GM10266 (cell line): ENCODE results near the gene ELL2.

Source experiments
- DNase-seq: peaks from one replicate; pipeline ENCODE4 v3.0.0; 2012; ENCODE audit errors: extremely low spot score
- TF ChIP-seq, protein P1 (sequence below): IDR thresholded peaks from 2 replicates; pipeline ENCODE4 v1.5.1; 2012; ENCODE audit warnings: mild to moderate bottlenecking, low read depth; ENCODE audit not compliant: control insufficient read depth, insufficient read depth; ENCODE audit errors: missing control alignments

ELL2 gene

DNA sequence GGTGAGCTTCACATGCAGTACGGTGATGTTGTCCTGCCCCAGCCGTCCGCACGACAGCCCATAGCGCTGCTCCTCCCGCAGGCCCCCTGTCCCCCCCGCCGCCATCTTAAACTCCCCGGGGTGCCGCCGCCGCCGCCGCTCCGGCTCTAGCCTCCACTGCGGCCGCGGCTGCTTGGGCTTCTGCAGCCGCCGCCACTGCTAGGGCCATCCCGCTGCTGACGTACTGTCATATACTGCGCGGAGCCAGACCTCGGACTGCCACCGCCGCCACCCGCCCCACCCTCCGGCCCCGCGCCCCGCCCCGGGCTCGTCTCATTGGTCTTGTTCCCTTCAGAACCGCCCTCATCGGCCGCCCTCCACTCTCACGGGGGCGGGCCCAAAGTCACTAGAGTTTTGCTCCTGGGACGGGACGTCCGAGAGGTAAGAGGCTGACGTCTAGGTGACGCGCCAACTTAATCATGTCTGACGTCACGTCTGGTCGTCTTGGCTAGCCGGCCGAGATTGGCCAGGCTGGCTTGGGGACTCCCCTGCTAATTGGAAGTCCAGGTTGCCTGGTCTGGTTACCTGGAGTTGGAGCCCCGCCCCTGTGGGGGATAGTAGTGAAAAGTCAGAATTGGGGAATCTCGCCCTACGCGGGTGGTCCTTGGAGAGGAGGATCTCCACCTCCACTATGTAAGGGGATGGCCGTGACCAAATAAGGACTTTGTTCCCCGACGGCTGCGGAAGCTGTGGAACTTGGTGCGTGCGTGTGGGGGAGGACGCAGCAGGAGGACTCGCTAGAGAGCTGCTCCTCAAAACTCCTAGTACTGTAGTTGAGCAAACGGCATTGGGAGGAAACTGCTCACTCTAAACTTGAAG is at the start of gene ELL2:
ELL2 (minus strand) TSS at position 235 of the 858 bp plus-strand sequence; CDS start at position 105, 130 bp downstream.
- peak; percentile 95 for DNase-seq
- TF ChIP-seq, protein P1, sequence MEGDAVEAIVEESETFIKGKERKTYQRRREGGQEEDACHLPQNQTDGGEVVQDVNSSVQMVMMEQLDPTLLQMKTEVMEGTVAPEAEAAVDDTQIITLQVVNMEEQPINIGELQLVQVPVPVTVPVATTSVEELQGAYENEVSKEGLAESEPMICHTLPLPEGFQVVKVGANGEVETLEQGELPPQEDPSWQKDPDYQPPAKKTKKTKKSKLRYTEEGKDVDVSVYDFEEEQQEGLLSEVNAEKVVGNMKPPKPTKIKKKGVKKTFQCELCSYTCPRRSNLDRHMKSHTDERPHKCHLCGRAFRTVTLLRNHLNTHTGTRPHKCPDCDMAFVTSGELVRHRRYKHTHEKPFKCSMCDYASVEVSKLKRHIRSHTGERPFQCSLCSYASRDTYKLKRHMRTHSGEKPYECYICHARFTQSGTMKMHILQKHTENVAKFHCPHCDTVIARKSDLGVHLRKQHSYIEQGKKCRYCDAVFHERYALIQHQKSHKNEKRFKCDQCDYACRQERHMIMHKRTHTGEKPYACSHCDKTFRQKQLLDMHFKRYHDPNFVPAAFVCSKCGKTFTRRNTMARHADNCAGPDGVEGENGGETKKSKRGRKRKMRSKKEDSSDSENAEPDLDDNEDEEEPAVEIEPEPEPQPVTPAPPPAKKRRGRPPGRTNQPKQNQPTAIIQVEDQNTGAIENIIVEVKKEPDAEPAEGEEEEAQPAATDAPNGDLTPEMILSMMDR, result no peak

DNA sequence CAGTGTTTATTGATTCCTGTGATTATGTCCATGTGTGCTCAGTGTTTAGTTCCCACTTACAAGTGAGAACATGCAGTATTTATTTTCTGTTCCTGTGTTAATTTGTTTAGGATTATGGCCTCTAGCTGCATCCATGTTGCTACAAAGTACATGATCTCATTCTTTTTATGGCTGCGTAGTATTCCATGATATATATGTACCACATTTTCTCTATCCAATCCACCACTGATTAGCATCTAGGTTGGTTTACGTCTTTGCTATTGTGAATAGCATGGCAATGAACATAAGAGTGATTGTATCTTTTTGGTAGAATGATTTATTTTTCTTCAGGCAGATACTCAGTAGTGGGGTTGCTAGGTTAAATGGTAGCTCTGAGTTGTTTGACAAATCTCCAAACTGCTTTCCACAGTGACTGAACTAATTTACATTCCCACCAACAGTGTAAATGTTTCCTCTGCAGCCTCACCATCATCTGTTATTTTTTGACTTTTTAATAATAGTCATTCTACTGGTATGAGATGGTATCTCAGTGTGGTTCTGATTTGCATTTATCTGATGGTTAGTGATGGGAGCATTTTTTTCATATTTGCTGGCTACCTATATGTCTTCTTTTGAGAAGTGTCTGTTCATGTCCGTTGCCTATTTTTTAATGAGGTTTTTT is 47.5 kb upstream of the ELL2 start:
- TF ChIP-seq, protein P1, result no peak
- DNase-seq, result no peak

DNA sequence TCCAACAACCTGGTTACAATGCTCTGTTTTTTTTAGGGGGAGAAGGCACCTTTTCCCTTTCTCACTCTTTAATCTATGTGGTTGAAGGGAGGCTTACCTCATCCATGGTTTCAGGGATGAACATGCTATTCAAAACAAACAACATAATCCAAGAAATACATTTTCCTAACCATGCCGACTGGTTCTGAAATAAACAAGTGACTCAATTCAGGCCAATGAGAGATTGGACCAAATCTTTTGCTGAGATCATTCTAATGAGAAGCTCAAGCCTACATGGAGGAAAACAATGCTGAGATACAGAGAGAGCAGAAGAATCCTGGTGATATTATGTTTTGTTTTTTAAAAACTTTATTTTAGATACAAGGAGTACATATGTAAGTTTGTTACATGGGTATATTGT is 46.8 kb upstream of the ELL2 start:
- TF ChIP-seq, protein P1, result no peak
- no peak for DNase-seq

DNA sequence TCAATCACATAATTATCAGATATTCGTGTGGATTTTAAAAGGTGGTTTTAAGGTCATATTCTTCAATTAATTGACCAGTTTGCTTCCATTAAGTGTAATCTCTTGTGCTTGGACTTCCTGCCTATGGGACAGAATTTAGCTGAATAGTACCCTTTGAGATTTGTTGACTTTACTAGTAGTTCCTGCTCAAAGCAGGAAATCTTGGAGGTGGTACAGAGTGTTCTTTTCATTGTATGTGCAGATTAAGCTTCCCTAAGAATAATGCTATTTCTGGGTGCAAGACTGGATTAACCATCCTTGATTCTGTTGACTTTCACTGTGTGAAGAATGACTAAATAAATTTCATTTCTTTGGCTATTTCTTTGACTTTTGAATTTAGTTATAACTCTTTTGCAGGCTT is 45.4 kb upstream of the ELL2 start:
- DNase-seq, result no peak

DNA sequence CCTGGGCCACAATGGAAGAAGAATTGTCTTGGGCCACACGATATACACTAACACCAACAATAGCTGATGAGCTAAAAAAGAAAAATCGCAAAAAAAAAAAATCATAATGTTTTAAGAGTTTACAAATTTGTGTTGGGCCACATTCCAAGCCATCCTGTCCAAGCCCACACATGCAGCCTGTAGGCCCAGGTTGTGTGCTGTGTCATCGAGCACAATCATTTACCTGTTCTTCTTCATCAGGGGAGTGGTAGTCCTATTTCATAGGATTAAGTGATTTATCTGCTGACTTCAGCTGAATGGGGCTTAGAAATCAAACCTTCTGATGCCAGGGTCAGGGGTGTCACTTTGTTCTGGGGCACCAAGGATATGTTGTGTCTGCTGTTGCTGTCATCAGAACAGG is 44.6 kb upstream of the ELL2 start:
- TF ChIP-seq, protein P1, result no peak
- DNase-seq, result no peak

More for the DNA sequence above, 45.4 kb upstream of the ELL2 start:
- TF ChIP-seq, protein P1, result no peak

DNA sequence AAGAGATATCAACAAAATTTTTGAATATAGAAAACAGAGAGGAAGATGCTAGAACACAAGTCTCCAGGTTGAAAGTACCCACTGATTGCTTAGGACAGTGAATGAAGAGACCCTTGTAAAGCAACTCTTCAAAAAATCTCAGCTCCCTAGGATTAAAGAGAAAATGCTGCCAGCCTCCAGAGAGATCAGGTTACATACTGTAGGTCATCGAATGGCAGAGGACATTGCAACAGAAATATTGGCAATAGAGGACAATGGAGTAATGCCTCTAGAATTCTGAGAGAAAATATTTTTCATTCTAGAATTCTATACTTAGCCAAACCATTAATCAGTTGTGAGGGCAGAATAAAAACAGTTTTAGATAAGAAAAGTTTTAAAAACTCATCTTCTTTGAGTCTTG is 43.1 kb upstream of the ELL2 start:
- DNase-seq, result no peak

More for the DNA sequence above, 43.1 kb upstream of the ELL2 start:
- TF ChIP-seq, protein P1, result no peak
